ENCODE measurements around the gene C2CD2.
"Not testable (repeated sequence)": the region's sequence is repeated elsewhere in the genome, so short reads cannot be mapped to it uniquely, and the experiment has no call there.

Gene C2CD2

GRCh38 chr21:41974752-41975053 is 20.9 kb upstream of the C2CD2 start:
- no peak for DNase-seq (ENCODE audit: low read depth)

DNA sequence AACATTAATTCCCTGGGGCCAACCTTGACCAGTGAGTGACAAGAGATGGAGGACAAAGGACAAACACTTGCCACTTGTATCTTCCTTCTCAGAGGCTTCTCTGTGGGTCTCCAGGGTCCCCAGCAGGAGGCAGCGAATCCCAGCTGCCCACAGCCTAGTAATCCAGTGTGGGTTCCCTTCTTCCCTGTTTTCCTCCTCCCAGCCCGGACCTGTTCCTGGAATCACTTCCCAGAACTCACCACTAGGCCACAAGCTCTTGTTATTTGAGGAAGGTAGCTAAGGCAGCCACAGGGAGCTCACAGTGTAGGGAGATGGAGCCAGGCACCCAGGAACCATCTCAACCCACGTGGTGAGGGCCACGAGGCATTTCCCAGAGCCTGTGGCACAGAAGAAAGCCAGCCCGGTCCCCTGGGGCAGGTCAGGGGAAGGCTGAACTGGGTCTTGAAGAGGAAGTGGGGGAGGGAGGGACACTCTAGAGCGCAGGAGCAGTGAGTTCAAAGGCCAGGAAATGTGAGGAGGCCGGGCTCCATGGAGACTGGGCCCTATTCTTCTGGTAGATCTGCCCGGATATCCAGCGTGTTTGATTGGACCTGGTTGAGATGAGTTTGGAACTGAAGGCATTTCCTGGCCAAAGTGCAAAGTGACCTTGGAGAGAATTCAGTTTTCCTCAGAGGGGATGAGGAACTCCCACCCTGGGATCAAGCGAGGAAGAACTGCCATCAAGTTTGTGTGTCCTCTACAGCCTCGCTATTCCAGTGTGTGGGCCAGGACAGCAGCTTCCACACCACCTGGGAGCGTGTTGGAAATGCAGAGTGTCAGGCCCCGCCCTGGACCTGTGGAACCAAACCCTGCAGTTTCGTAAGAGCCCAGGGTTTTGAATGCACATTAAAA is 20.3 kb upstream of the C2CD2 start:
- DNase-seq (ENCODE audit: low read depth): peak; percentile 35

- DNase-seq (ENCODE audit: low read depth): no peak
These were observed 19.6 kb upstream of the C2CD2 start for GRCh38 chr21:41973427-41973831.

DNA sequence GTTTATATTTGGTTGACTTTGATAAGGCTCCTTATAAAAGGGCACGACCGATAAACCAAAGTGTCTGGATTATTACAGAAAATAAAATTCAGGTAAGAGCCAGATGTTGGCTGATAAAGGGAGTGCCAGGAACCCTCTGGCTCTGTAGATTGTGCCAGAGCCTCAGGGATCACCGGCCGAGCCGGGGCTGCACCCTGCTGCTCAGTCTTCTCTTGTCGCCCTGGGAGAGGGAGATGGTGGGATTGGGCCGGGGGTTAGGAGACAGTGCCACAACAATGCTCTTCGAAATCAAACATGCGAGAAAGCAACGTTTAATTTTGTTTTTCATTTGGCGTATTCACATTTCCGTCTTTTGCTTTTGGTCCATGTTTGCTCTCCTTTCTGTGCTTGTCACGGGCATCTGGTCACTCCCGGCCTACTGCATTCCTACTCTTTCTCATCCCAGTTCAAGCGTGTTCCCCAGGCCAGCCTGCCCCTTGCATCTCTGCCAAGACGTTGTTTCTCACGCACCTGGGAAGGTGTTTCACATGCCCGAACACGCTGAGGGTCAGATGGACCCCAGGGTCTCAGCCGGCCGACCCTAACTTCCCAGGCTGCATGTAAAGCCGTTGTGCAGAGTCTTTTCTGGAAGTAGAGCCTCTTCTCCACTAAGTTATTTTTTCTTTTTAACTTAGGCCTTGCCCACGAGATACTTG is 18.8 kb upstream of the C2CD2 start:
- no peak for DNase-seq (ENCODE audit: low read depth)

- no peak for DNase-seq (ENCODE audit: low read depth)
These were observed 18.1 kb upstream of the C2CD2 start for GRCh38 chr21:41971891-41972290.

- DNase-seq (ENCODE audit: low read depth): no peak
These were observed 17.2 kb upstream of the C2CD2 start for GRCh38 chr21:41970751-41971653.

DNA sequence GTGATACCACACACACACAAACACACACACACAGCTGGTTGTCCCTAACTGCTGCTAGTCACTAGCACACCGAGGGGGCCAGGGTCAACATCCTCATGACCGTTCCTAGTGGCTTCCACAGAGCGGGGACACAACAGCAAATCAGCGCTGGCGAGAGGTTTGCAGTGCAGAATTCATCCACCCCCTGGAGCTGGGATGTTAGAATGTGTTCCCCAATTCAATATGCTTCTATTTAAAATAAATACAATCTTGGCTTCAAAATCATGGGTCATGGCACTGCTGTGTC is 16.2 kb upstream of the C2CD2 start:
- DNase-seq (ENCODE audit: low read depth): no peak

DNA sequence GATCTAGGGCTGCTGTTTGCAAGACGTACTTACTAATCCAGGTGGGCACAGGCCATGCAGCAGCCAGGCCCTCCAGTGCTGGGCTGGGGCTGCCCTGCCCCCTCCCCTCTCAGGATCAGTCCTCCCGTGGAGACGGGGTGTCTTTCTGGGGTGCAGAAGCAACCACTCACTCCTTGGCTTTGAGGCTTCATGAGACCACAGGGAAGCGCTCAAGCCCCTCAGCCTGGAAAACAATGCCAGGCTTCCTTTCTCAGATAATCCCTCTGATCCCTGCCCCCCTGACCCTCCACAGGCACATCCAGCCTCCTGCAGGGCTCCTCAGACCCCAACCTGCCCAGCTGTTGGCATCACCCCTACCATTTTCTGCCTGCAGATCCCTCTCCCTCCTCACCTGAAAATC is 13.9 kb upstream of the C2CD2 start:
- DNase-seq (ENCODE audit: low read depth): no peak

DNA sequence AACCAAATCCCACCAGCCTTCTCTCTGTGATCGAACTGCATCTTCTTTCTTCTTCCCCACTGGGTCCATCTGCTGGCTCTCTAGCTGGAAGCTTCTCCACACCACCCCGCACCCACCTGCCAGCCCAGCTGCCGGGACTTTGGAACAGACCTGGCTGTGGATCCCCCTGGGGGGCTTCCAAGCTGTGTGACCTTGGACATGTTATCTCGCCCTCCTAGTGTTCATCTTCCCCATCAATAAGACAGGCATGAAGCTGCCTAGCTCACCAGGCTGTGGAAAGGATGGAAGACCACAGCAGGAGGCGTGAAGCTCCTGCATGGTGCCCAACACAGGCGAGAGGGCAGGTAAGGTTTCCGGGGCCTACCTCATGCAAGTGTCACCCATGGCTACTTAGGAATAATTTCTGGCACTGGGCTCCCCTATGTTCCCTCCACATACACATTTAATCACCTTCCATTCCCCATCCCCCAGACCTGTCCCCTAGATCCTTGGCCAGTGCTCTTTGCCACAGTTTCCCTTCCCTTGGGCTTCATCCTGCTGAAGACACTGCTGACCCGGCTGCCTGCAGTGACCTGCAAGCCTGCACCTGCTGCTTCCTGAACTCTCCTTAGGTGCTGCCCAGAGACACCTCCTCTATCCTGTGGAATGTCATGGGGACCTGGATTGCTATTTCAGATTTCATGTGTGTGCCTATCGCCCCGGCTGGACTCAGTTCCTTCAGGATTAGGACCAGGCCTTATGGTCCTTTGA is 13.2 kb upstream of the C2CD2 start:
- DNase-seq (ENCODE audit: low read depth): no peak

GRCh38 chr21:41966041-41966833 is 12.4 kb upstream of the C2CD2 start:
- peak; percentile 64 for DNase-seq (ENCODE audit: low read depth)

DNA sequence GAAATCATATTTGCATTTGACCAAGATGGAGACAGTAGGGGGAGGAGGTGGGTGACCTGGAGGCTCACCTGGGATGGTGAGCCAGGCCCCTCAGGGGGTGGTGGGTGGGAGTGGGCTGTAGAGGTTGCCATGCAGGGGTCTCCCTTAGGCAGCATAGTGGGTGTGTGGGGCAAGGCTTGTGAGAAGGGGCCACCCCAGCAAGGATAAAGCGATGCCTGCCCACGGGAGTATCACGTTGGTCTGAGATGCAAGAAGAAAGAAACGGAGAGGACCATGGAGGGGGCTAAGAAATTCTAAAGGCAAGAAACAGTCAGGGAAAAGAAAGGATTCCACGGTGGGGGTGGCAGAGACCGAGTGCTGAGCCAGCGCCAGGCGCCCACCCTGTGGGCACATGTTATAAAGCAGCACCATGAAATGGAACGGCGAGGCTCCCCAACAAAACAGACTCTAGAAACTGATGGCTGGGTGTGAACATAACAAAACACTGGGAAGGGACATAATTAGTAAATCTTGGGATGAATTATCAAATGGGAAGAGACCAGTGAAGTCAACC is 11.7 kb upstream of the C2CD2 start:
- DNase-seq (ENCODE audit: low read depth): no peak

DNA sequence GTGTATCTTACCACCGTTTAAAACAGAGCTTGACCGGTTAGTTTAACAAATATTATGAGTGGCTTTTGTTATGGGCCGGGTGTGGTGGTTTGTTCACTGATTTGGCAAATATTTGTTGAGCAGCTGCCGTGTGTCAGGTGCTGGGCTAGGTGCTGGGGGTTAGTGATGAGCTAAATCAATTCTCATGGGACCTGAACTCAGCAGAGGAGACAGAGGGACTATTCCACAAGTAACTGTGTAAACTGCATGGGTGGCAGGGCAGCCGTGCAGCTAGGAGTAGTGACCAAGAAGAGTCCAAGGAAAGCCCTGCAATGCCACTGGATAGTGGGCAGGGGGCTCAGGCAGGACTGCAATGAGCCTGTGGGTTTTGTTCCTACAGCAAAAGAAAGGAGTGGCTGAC is 11.2 kb upstream of the C2CD2 start:
- DNase-seq (ENCODE audit: low read depth): no peak

DNA sequence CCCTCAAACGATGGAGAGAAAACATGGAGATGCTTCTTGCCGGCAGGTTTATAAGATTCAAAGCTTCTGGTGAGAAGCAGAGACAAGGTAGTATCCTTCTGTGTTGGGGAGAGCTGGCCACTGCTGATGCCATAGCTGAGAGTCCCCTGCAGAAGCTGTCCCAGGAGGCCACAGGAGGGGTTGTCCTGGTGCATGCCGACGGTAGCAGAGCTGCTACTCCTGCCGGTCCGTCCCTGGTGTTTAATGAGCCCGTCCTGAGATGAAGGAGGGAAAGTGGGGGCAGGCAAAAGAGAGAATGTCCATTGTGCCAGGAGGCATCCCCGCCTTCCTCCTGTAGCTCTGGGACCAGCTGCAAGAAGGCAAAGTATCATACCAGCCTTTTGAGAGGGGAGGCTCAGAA is 10.4 kb upstream of the C2CD2 start:
- DNase-seq (ENCODE audit: low read depth): no peak

DNA sequence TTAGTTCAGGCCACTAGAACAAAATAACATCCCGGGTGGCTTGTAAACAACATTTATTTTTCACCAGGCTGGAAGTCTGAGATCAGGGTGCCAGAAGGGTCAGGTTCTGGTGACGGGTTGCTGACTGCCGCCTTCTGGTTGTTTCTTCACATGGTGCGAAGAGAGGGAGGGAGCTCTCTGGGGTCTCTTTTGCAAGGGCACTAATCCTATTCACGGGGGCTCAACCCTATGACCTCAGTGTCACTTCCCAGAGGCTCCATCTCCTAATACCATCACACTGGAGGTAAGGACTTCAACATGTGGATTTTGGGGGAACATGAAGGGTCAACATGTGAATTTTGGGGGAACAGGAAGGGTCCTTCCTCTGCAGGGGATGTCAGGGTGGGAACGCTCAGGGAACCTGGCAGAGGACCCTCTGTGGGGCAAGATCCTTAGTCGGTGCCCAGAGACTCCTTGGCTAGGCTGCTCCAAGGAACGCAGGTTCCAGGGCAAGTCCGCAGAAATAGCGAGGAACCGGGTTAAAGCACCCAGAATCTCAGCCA is 8.7 kb upstream of the C2CD2 start:
- no peak for DNase-seq (ENCODE audit: low read depth)

DNA sequence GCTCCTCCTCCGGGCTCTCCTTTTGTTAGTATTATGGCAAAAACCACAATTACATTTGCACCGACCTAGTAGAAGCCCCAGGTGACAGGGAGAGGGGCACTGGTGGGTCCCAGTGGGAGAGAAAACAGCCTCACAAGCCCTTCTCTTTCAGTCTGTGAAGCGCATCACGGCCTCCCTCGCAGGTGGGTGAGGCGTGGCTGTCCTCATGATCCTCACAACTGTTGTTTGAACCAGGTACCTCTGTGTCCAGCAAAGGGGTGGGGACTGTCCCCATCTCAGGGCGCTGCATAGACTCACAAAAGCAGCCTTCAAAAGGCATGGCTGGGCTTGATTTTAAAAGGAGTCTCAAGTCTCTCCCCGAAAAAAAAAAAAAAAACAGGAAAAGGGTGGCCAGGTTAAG is 7.9 kb upstream of the C2CD2 start:
- DNase-seq (ENCODE audit: low read depth): no peak

- peak; percentile 25 for DNase-seq (ENCODE audit: low read depth)
These were observed 7.5 kb upstream of the C2CD2 start for GRCh38 chr21:41961282-41961701.

GRCh38 chr21:41960386-41960785 is 6.6 kb upstream of the C2CD2 start:
- DNase-seq (ENCODE audit: low read depth): no peak

- not testable (repeated sequence) for DNase-seq (ENCODE audit: low read depth)
These were observed 5.9 kb upstream of the C2CD2 start for GRCh38 chr21:41959697-41960096.

DNA sequence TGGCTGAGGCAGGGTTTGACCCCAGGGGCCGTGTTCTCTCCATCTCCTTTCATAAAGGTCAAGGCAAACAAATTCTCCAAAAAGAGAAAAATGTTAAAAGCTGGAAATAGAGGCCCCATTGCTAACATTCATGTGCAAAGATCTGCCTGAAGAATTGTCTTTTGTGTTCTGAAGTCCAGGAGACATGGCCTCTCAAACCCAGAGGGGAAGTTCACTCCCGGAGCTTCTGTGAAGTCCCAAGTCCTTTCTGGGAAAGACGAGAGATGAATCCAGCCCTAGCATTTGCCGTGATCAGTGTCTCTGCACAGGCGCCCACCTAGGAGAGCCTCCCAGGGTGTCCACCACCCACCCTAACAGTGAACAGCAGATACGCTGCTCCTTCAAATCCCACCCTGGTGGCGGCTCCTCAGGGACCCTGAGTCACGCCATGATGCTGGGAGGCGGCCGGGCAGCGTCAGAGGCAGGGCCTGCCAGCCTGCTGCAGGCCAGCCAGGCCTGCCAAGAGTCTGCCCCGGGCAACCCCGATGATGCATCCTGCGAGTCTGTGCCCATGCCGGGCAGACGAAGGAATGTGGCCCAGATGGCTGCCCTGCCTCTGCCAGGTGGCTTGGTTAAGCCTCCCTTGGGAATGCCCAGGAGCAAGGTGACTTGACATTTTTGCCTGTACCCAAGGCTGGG is 5.2 kb upstream of the C2CD2 start:
- no peak for DNase-seq (ENCODE audit: low read depth)
